GM21515 (cell line): ENCODE results near the gene GALM.

ENCODE experiments used
- ATAC-seq: cut with Tn5 transposase; IDR thresholded peaks from one replicate; pipeline ENCODE4 v1.9.1; 2021; ENCODE audit not compliant: unreplicated experiment

The GALM gene

GRCh38 chr2:38763228-38763627, 97.3 kb downstream of the GALM start:
- ATAC-seq, result no peak

- ATAC-seq, result no peak
Observed at GRCh38 chr2:38763728-38764127, 97.8 kb downstream of the GALM start.

GRCh38 chr2:38765149-38765548, 99.2 kb downstream of the GALM start:
- no peak for ATAC-seq

GRCh38 chr2:38765551-38765950, 99.6 kb downstream of the GALM start:
- no peak for ATAC-seq

- ATAC-seq, result no peak
Observed at GRCh38 chr2:38771632-38772031, 105.7 kb downstream of the GALM start.

- ATAC-seq, result no peak
Observed at GRCh38 chr2:38775097-38775920, 109.4 kb downstream of the GALM start.

GRCh38 chr2:38775921-38776225, 110.0 kb downstream of the GALM start:
- ATAC-seq, result no peak

- ATAC-seq, result no peak
Observed at GRCh38 chr2:38776531-38776930, 110.6 kb downstream of the GALM start.

GRCh38 chr2:38778687-38779082, 112.8 kb downstream of the GALM start:
- ATAC-seq, result no peak

- no peak for ATAC-seq
Observed at GRCh38 chr2:38783586-38783985, 117.7 kb downstream of the GALM start.
